Measurements from ENCODE around the gene CD28.

CD28 gene

GRCh38 chr2:203750346-203751068 lies 44.1 kb downstream of the CD28 start:
- Histone ChIP-seq H3K36me3 (ENCODE audit: low read length) (no peaks in the 10 kb centered on the region), H3K79me2 (ENCODE audit: insufficient read depth, low read length) (no peaks in the 10 kb centered on the region), H3K27me3 (ENCODE audit: low read length) (no peaks in the 10 kb centered on the region), H2AFZ (ENCODE audit: low read depth, low read length, severe bottlenecking) (no peak overlapping the region), H3K4me3 (ENCODE audit: insufficient read depth, low read length, poor library complexity, severe bottlenecking) (no peak overlapping the region), H3K9me3 (ENCODE audit: insufficient read depth, low read length) (no peaks in the 10 kb centered on the region), H3K9ac (ENCODE audit: low read length) (no peak overlapping the region), H3K4me2 (ENCODE audit: low read depth, low read length, poor library complexity, severe bottlenecking) (no peak overlapping the region), H3K27ac (ENCODE audit: low read depth, low read length) (no peak overlapping the region), H3K9me2 (replicated peaks; ENCODE audit: insufficient read depth, low read length) (no peaks in the 10 kb centered on the region), H3F3A (ENCODE audit: insufficient read depth) (no peaks in the 10 kb centered on the region), H4K20me1 (ENCODE audit: low read depth, low read length) (no peaks in the 10 kb centered on the region)
- TF ChIP-seq EZH2phosphoT487 (conservative IDR thresholded peaks at IDR 0.05; ENCODE audit: low read length): no peak
- no peak for TF ChIP-seq CTCF (IDR thresholded peaks at IDR 0.05; ENCODE audit: insufficient read depth, low read length, poor library complexity, severe bottlenecking)

GRCh38 chr2:203751685-203752271 lies 45.3 kb downstream of the CD28 start:
- Histone ChIP-seq H3K79me2 (ENCODE audit: insufficient read depth, low read length) (no peaks in the 10 kb centered on the region), H3K9ac (ENCODE audit: low read length) (no peak overlapping the region), H3F3A (ENCODE audit: insufficient read depth) (no peaks in the 10 kb centered on the region), H2AFZ (ENCODE audit: low read depth, low read length, severe bottlenecking) (no peak overlapping the region), H3K27ac (ENCODE audit: low read depth, low read length) (no peak overlapping the region), H3K9me3 (ENCODE audit: insufficient read depth, low read length) (0 out of 2 replicates have a peak, but pooled peaks cover 5% of the 10 kb centered on the region), H3K9me2 (replicated peaks; ENCODE audit: insufficient read depth, low read length) (no peaks in the 10 kb centered on the region), H3K4me2 (ENCODE audit: low read depth, low read length, poor library complexity, severe bottlenecking) (no peak overlapping the region), H3K4me3 (ENCODE audit: insufficient read depth, low read length, poor library complexity, severe bottlenecking) (no peak overlapping the region), H3K36me3 (ENCODE audit: low read length) (no peaks in the 10 kb centered on the region), H4K20me1 (ENCODE audit: low read depth, low read length) (no peaks in the 10 kb centered on the region), H3K27me3 (ENCODE audit: low read length) (no peaks in the 10 kb centered on the region)
- TF ChIP-seq CTCF (IDR thresholded peaks at IDR 0.05; ENCODE audit: insufficient read depth, low read length, poor library complexity, severe bottlenecking) (no peak), EZH2phosphoT487 (conservative IDR thresholded peaks at IDR 0.05; ENCODE audit: low read length) (no peak)

GRCh38 chr2:203756161-203756560 lies 49.7 kb downstream of the CD28 start:
- no peak overlapping the region for H3K27ac ChIP-seq (ENCODE audit: low read depth, low read length)
- H3K36me3 ChIP-seq (ENCODE audit: low read length): no peaks in the 10 kb centered on the region
- no peaks in the 10 kb centered on the region for H4K20me1 ChIP-seq (ENCODE audit: low read depth, low read length)
- TF ChIP-seq CTCF (IDR thresholded peaks at IDR 0.05; ENCODE audit: insufficient read depth, low read length, poor library complexity, severe bottlenecking) (no peak), EZH2phosphoT487 (conservative IDR thresholded peaks at IDR 0.05; ENCODE audit: low read length) (no peak)
- H3K79me2 ChIP-seq (ENCODE audit: insufficient read depth, low read length): no peaks in the 10 kb centered on the region
- H3K9me2 ChIP-seq (replicated peaks; ENCODE audit: insufficient read depth, low read length): no peaks in the 10 kb centered on the region
- H3K27me3 ChIP-seq (ENCODE audit: low read length): no peaks in the 10 kb centered on the region
- no peak overlapping the region for H2AFZ ChIP-seq (ENCODE audit: low read depth, low read length, severe bottlenecking)
- no peaks in the 10 kb centered on the region for H3F3A ChIP-seq (ENCODE audit: insufficient read depth)
- no peak overlapping the region for H3K4me3 ChIP-seq (ENCODE audit: insufficient read depth, low read length, poor library complexity, severe bottlenecking)
- no peak overlapping the region for H3K4me2 ChIP-seq (ENCODE audit: low read depth, low read length, poor library complexity, severe bottlenecking)
- H3K9me3 ChIP-seq (ENCODE audit: insufficient read depth, low read length): 0 out of 2 replicates have a peak, but pooled peaks cover 5% of the 10 kb centered on the region
- H3K9ac ChIP-seq (ENCODE audit: low read length): no peak overlapping the region

Data from SU-DHL-6 (cell line).